ENCODE results near the gene ATP2C2.

ATP2C2 gene

DNA sequence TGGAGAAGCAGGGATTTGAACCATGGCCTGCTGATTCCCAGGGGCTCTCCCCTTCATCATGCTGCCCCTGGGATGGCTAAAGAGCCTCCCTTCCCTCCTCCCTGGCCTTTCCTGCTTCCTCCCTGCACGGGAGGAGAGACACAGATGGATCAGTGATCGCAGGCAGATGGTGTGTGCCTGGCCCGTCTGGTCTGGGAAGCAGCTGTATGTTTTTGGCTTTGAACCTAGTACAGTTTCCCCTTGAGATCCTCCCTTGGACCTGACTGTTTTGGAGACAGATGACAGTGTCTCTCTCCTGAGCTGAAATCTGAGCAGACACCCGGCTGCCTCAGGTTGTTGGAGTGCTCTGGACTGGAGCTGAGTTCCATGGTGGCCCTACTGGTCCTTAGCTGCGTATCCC lies 29.0 kb upstream of the ATP2C2 start:
- H3K36me3 ChIP-seq (replicated peaks; ENCODE audit: insufficient read depth, low read length): no peaks in the 10 kb centered on the region
- no peak overlapping the region for H2AFZ ChIP-seq (ENCODE audit: low read length)
- H3K4me3 ChIP-seq (ENCODE audit: low read length): no peak overlapping the region
- H3K4me2 ChIP-seq (ENCODE audit: low read depth, low read length): no peak overlapping the region
- no peaks in the 10 kb centered on the region for H3K79me2 ChIP-seq (ENCODE audit: low read length)
- H3K9ac ChIP-seq (ENCODE audit: low read length): no peak overlapping the region
- no peak overlapping the region for H3K27ac ChIP-seq (ENCODE audit: low read length)
- no peaks in the 10 kb centered on the region for H3K9me2 ChIP-seq (replicated peaks; ENCODE audit: insufficient read depth, low read length)
- H3K27me3 ChIP-seq (replicated peaks; ENCODE audit: insufficient read depth, low read length): peaks cover 29% of the 10 kb centered on the region; the same call in 1 of the 2 replicates
- H3F3A ChIP-seq (ENCODE audit: insufficient read depth, low read length): no peaks in the 10 kb centered on the region
- H3K9me3 ChIP-seq (replicated peaks; ENCODE audit: insufficient read depth, low read length): no peaks in the 10 kb centered on the region
- no peaks in the 10 kb centered on the region for H3K4me1 ChIP-seq (ENCODE audit: low read length)
- H4K20me1 ChIP-seq (ENCODE audit: insufficient read depth, low read length): no peaks in the 10 kb centered on the region
- no peak for TF ChIP-seq EZH2 (optimal IDR thresholded peaks at IDR 0.05; ENCODE audit: low read depth, low read length)
- no peak for TF ChIP-seq EZH2phosphoT487 (IDR thresholded peaks at IDR 0.05; ENCODE audit: low read length)
- TF ChIP-seq, protein P1, sequence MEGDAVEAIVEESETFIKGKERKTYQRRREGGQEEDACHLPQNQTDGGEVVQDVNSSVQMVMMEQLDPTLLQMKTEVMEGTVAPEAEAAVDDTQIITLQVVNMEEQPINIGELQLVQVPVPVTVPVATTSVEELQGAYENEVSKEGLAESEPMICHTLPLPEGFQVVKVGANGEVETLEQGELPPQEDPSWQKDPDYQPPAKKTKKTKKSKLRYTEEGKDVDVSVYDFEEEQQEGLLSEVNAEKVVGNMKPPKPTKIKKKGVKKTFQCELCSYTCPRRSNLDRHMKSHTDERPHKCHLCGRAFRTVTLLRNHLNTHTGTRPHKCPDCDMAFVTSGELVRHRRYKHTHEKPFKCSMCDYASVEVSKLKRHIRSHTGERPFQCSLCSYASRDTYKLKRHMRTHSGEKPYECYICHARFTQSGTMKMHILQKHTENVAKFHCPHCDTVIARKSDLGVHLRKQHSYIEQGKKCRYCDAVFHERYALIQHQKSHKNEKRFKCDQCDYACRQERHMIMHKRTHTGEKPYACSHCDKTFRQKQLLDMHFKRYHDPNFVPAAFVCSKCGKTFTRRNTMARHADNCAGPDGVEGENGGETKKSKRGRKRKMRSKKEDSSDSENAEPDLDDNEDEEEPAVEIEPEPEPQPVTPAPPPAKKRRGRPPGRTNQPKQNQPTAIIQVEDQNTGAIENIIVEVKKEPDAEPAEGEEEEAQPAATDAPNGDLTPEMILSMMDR (IDR thresholded peaks at IDR 0.05; ENCODE audit: low read length): no peak
- DNase-seq: no peak

GRCh38 chr16:84339766-84340165 lies 28.6 kb upstream of the ATP2C2 start:
- Histone ChIP-seq H2AFZ (ENCODE audit: low read length) (no peak overlapping the region), H3K9ac (ENCODE audit: low read length) (no peak overlapping the region), H3K36me3 (replicated peaks; ENCODE audit: insufficient read depth, low read length) (no peaks in the 10 kb centered on the region), H3K27me3 (replicated peaks; ENCODE audit: insufficient read depth, low read length) (peaks cover 33% of the 10 kb centered on the region), H3K9me3 (replicated peaks; ENCODE audit: insufficient read depth, low read length) (no peaks in the 10 kb centered on the region), H3K79me2 (ENCODE audit: low read length) (no peaks in the 10 kb centered on the region), H3K4me3 (ENCODE audit: low read length) (no peak overlapping the region), H4K20me1 (ENCODE audit: insufficient read depth, low read length) (no peaks in the 10 kb centered on the region), H3F3A (ENCODE audit: insufficient read depth, low read length) (no peaks in the 10 kb centered on the region), H3K4me1 (ENCODE audit: low read length) (no peaks in the 10 kb centered on the region), H3K9me2 (replicated peaks; ENCODE audit: insufficient read depth, low read length) (no peaks in the 10 kb centered on the region), H3K27ac (ENCODE audit: low read length) (no peak overlapping the region), H3K4me2 (ENCODE audit: low read depth, low read length) (no peak overlapping the region)
- TF ChIP-seq EZH2 (optimal IDR thresholded peaks at IDR 0.05; ENCODE audit: low read depth, low read length): no peak
- TF ChIP-seq, protein P1 (IDR thresholded peaks at IDR 0.05; ENCODE audit: low read length): no peak
- no peak for TF ChIP-seq EZH2phosphoT487 (IDR thresholded peaks at IDR 0.05; ENCODE audit: low read length)
- DNase-seq: no peak

DNA sequence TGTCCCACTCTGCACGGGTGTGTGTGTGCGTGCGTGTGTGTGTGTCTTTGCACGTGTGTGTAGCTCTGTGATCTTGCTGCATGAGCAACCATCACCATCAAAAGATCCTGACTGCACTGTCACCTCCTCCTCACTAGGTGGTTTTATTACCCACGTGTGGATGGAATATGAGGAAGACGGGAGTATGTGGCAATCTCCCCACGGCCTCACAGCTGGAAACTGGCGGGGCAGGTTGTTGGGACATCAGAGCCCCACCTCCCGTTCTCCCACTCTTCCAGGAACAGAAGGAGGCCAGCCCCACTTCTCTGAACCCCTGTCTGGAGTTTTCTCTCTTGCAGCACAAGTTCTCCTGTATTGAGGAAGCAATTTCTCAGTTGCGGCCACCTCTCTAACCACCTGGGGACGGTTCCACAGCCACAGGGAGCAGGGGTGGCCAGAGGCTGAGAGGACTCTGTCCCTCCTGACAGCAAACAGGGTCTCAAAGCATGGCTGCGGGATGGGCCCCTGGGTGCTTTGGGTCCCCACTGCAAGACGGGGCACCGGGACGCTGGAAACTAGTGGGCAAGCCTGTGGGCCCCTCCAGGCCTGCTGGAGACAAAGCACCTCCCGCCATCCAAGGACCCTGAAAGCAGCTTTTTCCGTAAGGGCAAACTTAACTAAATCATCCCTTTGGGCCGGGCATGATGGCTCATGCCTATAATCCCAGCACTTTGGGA lies 27.9 kb upstream of the ATP2C2 start:
- H3K27me3 ChIP-seq (replicated peaks; ENCODE audit: insufficient read depth, low read length): peaks cover 37% of the 10 kb centered on the region
- H3K4me2 ChIP-seq (ENCODE audit: low read depth, low read length): no peak overlapping the region
- no peaks in the 10 kb centered on the region for H3K9me3 ChIP-seq (replicated peaks; ENCODE audit: insufficient read depth, low read length)
- H3K4me3 ChIP-seq (ENCODE audit: low read length): no peak overlapping the region
- no peak overlapping the region for H3K27ac ChIP-seq (ENCODE audit: low read length)
- no peaks in the 10 kb centered on the region for H3K9me2 ChIP-seq (replicated peaks; ENCODE audit: insufficient read depth, low read length)
- H3K4me1 ChIP-seq (ENCODE audit: low read length): no peaks in the 10 kb centered on the region
- no peak for DNase-seq
- H3F3A ChIP-seq (ENCODE audit: insufficient read depth, low read length): no peaks in the 10 kb centered on the region
- no peaks in the 10 kb centered on the region for H3K36me3 ChIP-seq (replicated peaks; ENCODE audit: insufficient read depth, low read length)
- TF ChIP-seq EZH2 (optimal IDR thresholded peaks at IDR 0.05; ENCODE audit: low read depth, low read length): no peak
- TF ChIP-seq, protein P1 (IDR thresholded peaks at IDR 0.05; ENCODE audit: low read length): no peak
- TF ChIP-seq EZH2phosphoT487 (IDR thresholded peaks at IDR 0.05; ENCODE audit: low read length): no peak
- no peak overlapping the region for H3K9ac ChIP-seq (ENCODE audit: low read length)
- no peaks in the 10 kb centered on the region for H4K20me1 ChIP-seq (ENCODE audit: insufficient read depth, low read length)
- no peak overlapping the region for H2AFZ ChIP-seq (ENCODE audit: low read length)
- no peaks in the 10 kb centered on the region for H3K79me2 ChIP-seq (ENCODE audit: low read length)
